Endometrial microvascular endothelial cells (primary cell): ENCODE data around the gene CRNKL1. TPM values are rescaled to one million over a fixed set of nuclear protein-coding genes. Genes with fewer than 3 reads are reported as not detected.
"Not testable (repeated sequence)": the region's sequence is repeated elsewhere in the genome, so short reads cannot be mapped to it uniquely, and the experiment has no call there.

ENCODE experiments used
- in situ Hi-C: cut with HindIII; loops from 2 replicates; pipeline ENCODE4 v1.10.0; 2017; ENCODE audit warnings: low sequenced_read_pairs, low pct_unique_long_range_greater_than_20kb; ENCODE audit errors: inconsistent ontology term
- total RNA-seq: library from RNA; depleted of rRNA; stranded (reverse); fragments of >200 nt; gene quantifications from one replicate; pipeline ENCODE4 v1.2.3, GENCODE V29; 2015; ENCODE audit errors: inconsistent ontology term

Gene CRNKL1
- total RNA-seq, 1 donor from 2014 or later: 13.3 TPM

DNA sequence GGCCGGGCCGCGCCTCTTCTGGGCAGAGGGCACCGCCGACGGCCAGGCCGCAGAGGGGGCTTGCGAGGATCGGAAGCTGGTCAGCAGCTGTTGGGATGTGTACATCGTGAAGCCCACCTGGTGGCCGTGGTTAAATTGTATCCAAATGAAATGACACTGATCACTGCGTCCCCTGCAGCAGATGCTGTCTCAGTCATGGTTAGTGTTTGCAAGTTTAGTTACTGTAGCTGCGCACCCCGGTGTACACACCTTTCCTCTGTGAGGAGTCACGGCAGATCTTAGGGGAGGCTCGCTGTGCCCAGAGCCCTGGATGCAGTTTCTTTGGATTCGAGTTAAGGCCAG is 34.5 kb downstream of the CRNKL1 start:
- in situ Hi-C loops: no loop called here

DNA sequence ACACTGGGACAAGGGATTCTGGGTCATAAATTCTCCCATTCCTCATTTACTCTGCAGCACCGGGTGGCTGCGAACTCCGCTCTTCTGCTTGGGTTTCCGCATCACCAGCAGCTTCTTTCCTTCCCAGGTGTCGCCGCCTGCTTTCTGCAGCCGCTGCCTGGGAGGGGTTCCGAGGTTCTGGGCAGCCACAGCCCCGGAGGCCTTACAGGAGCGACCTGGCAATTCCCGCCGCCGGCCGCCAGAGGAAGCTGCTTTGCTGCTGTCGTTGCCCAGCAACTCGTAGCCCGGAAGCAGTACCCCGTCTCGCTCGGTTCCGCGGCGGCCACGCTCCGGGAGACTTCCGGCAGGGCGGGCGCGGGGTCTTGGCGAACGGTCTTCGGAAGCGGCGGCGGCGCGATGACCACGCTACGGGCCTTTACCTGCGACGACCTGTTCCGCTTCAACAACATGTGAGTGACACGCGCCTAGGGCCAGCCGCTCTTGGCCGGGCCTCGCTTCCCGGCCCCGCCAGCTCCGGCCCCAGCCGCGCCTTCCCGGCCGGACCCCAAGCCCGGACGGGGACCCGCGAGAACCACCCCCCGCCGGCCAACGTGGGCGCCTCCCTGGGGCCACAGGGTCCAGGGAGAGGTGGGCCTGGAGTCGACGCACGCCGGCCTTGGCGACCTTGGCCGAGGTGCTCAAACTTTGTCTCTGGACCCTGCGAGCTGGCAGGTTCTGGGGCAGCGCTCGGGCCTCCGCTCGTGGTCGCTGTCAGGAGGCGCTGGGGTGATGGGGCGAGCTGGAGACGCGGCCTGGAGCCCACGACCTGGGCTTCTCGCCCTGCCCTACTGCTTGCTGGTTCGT is 35.0 kb downstream of the CRNKL1 start, which contains the start of gene NAA20:
NAA20 (plus strand) TSS at position 362 of the 843 bp plus-strand sequence; CDS start at position 397, 35 bp downstream.
- in situ Hi-C loops: no loop called here

DNA sequence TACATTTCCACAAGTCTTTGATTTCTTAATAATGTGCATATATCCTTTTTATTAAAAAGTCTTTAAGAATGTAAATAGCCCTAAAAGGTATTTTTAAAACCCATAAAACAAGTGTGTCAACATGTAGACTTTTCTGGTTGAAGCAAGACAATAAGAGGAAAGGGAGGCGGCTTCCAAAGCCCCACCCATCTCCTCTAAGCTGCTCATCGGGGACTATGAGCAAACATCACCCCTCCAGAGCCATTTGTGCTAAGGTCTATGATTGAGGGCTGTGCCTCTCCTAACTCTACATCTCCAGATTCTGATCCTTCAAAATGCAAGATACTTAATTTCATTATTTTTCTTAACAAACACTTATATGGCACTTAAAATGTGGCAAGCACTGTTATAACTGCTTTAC is 37.6 kb downstream of the CRNKL1 start:
- in situ Hi-C loops: no loop called here

DNA sequence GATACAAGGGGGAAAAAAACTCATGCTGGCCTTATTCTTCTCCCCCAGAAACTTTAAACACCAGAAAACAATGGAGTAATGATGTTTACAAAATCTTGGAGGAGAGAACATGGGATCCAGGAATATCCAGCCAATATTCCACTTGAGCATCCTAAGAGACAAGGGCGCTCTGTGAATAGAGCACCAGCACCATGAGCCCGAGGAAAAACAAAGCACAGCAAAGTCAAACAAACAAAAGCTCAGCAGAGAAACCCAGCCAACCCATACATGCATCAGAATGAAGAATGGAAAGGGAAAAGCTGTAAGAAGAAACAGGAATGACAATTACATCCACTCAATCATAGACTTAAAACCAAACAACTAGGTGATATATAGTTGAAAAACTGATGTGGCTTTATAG is 39.7 kb downstream of the CRNKL1 start:
- in situ Hi-C loops: no loop called here

DNA sequence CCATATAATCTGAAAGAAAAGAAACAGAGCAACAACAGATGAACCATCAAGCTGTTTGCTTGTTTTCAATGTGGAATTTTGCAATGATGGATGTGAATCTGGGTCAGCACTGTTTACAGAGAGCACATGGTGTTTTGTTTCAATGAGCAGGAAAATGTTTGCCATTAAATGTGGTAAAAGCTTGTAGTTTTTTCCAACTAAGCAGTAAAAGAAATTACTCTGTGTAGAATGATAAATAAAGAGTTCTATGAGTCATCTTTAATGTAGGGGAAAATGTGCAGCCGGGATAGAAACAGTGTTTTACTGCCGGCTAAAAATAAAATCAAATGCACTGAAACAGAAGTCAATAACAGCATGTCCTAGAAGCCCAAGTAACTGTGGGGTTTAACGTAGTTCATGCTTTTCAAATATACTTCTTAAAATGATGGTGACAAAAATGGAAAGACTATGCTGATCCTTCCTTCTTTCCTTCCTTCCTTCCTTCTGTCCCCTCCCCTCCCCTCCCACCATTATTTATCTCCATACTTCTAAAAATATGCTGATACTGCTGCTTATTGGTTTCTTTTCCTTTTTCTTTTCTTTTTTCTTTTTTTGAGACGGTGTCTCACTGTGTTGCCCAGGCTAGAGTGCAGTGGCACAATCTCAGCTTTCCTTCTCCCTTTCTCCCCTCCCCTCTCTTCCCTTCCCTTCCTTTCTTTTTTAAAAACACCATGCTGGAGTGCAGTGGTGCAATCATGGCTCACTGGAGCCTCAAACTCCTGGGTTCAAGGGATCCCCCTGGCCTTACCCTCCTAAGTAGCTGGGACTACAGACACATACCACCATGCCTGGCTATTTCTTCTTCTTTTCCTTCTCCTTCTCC is 41.4 kb downstream of the CRNKL1 start:
- in situ Hi-C loops: no loop called here

DNA sequence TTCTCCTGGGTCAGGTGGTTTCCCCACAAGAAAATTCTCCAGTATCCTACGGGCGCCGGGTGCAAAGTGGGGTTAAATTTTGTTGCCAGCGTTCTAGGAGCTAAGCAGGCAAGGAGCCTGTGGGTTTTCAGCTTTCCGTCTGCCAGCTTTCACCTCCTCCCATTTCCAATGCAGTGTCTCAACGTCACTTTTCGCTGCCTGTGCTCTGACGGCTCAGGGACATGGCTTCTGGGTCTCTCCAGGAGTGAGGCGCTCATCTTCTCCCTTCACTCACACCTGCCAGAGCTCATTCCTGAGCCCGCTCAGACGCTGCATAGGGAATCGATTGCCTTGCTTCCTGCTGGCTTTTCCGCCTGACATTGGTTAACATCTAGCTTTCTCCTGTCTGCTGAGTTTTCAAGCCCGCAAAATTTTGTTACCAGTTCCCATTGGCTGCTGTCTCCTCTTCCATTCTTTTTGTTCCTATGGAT is 42.4 kb downstream of the CRNKL1 start:
- in situ Hi-C loops: no loop called here

DNA sequence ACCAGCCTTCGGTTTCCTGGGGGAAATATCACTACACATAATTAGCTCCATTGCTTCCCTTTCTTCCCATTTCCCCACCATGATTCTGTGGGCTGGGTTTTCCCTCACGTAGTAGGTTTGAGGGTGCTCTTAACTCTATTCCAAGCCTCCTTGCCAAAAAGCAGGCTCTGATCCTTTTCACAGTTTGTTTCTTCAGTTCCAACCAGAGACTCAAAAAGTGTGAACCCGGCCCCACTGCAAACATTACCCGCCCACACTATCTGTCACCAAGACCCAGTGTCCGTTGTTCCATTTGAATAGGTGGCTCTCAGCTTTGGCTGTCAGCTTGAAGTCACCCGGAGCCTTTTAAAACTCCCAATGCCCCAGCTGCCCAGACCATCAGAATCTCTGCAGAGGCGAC is 46.9 kb downstream of the CRNKL1 start:
- in situ Hi-C loops: no loop called here

DNA sequence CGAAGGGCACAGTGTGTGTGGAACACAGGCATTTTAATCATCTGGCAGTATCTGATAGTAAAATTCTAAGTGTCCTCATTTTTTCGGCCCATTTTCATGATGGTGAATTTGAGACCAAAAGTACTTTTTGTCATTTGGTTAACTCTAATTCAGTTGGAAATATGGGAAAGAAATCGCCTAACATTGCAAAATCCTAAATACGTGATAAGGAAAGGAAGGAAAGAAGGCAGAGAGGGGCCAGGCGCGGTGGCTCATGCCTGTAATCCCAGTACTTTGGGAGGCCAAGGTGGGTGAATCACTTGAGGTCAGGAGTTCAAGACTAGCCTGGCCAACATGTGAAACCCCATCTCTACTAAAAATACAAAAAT is 48.3 kb downstream of the CRNKL1 start:
- in situ Hi-C loops: not testable (repeated sequence)

DNA sequence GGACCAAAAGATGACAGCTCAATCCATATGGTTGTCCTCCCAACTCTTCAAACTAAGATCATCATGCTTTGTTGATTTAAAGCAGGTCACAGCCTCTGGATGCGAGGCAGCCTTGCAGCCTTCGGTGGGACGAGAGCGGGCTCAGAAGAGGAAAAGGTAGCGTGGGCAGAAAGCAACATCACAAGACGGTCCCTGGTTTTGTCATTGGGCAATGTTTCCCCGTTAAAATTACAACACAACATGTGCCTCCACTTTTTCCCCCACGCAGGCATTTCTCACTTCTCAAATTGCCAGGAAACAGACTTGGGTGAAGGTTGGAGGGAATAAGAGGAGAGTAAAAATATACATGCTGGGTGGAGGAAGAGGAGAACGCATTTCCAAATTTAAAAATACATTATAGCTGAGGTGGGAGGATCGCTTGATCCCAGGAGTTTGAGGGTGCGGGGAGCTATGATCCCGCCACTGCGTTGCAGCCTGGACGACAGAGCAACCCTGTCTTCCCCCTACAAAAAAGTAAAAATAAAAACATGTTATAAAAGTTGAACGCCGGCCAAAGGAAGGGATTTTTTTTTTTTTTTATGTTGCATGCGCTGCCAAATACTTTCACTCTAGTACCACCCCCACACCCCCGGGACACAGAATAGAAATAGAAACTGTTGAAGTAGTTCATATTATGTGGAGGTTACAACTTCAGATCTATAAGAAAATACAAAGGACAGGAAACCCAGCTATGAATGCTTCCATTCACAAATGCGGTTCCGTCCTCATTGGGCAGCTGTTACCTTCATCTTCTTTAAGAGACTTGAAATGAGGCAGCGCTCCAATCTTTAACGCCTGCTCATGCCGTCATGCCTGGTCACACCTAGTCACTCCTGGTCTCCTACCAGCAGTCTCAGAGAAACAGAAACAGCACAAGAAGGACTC is 49.0 kb downstream of the CRNKL1 start:
- in situ Hi-C loops: no loop called here

DNA sequence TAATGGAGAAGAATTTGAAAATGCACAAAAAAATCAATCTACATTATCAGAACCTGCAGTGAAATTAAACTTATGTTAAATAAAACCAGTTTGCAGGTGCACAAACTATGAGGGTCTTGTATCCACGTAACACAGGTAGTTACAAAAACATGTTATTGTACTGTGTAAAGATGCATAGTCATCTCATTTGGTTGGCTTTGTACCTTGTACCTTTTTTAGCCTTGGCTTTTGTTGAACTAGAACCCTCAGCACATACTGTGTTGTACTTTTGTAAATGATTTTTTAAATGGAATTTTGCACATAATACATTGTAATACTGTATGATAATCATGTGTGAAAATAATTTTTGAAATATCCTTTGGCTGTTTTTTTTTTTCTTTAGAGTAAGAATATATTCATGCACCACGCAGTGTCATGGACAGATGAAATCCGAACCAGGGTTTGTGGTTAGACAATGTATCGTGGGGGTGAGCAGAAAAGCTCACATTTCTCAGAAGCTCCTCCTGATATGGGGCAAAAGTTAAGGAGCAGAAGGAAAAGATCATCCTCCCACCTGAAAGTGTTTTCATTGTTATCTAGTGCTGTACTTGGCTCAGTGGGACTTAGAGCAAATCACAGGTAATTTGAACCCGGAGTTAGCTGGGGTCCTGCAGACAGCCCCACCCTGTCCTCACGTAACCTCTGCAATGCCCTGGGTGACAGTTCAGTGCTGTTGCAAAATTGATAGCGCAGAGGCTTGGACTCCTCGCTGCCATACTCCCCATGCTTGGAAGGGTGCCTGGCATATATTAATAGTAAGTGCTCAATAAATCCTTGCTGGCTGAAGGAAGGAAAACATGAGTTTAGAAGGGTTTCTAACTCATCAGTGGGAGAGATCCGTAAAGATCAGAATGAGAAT is 49.9 kb downstream of the CRNKL1 start:
- in situ Hi-C loops: no loop called here

DNA sequence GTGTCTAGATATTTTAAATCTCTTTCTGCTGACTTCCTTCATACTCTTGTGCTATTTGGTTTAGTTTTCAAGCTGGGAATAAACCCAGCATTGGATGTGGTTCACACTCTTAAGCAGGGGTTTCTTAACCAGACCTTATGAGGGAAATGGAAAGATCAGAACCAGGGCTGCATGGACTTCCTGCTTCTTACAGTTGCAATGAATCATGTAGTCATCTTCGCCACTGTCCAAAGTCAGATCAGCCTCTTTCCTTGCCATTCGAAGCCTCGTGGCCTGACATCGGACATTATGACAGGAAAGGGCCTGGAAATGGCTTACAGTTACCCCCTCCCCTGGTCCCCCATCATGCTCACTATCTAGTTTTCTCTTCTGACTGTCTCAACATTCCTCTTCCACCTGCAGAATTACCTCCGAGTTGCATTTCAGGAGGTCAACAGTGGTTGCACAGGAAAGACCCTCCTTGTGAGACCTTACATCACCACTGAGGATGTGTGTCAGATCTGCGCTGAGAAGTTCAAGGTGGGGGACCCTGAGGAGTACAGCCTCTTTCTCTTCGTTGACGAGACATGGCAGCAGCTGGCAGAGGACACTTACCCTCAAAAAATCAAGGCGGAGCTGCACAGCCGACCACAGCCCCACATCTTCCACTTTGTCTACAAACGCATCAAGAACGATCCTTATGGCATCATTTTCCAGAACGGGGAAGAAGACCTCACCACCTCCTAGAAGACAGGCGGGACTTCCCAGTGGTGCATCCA is 51.9 kb downstream of the CRNKL1 start:
- in situ Hi-C loops: no loop called here

DNA sequence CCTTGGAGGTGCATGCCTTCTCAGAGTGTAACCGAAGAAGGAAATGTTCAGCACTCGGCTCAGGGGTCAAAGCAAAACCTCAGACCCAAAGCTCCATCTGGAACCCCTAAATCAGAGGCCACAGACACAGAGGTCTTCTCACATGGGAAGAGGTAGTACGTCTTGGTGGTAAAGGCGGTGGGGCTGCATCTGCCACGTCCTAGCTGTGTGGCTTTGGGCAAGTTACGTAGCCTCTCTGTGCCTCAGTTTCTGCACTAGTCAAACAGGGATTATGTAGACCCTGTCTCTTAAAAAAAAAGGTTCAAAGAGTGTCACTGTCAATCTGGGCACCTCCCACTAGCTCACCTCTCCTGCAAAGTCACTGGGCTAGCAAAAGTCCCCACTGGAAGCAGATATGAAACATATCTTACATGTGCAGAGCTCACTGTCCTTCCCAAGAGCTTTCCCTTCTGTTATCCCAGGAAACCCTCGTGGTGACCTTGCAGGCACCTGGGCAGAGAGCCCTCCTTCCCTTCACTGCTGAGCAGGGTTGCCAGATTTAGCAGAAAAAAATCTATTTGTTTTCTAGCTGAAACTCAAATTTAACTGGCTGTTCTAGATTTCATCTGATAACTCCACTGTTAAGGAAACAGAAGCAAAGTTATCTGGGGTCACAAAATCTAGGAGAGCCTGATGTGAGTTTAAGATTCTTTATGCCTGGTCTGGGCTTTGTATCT is 53.1 kb downstream of the CRNKL1 start:
- in situ Hi-C loops: loop anchor here (10.0 to 25.0 kb wide), 2 partner anchors 56 to 112 kb away; partner anchors contain the start of genes CFAP61 and CRNKL1

DNA sequence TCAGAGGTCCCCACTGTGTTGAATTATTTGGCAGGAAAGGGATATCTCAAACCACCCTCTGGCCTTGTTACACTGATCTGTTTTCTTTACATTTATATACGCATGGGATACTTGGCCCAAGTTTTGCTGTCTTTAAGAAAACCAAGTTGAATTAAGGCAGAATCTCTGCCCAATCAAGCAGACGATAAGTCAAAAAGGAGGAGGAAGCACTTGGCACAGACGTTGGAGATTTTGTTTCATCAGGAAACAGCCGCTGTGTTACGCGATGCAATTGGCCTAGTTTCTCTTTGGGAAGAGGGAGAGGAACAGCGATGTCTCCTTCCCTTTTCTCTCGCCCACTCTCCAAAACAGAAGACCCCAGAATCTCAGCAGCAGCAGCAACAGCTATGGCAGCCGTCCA is 55.3 kb downstream of the CRNKL1 start:
- in situ Hi-C loops: loop anchor here (10.0 to 25.0 kb wide), 2 partner anchors 58 to 110 kb away; partner anchors contain the start of genes CFAP61 and CRNKL1

DNA sequence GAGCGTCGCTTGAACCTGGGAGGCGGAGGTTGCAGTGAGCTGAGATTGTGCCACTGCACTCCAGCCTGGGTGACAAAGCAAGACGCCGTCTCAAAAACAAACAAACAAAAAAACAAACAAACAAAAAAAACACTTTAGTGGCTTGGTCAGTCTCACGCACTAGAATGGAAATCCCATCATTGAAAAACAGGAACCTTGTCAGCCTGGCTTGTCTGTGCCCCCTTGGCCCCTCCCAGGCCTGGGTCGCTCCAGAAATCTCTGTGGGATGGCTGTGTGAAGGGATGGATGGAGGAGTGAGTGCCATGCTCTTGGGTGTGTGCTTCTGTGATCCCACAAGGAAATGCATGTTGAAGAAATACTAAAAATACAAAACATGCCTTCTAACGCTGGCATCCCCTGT is 56.0 kb downstream of the CRNKL1 start:
- in situ Hi-C loops: loop anchor here (10.0 to 25.0 kb wide), 2 partner anchors 59 to 109 kb away; partner anchors contain the start of genes CFAP61 and CRNKL1

DNA sequence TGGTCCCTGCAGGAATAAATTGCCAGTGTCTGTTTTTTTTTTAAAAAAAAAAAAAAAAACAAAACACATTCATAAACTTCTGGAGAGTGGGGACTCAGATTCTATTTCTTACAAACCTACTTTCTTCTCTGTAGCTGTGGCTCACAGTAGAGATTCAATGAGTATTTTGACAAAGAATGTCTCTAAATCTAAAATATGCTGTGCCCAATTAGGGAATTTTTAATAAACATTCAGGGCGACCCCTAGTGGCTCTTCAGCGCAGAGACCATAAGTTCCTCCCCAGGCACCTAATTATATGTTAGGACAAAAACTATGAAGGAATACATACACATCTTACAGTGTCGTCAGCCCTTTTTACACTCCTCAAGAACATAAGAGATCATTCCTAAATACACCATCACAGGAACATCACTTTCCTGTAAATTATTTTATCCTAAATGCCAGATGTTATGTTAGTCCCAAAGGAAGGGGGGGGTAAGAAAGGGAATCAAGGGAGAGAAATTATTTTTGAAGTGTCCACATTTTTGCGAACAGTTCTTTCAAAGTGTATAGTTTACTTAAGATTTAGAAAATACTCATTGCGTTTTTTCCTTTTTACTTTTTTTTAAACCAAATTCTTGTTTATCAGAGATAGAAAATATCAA is 56.9 kb downstream of the CRNKL1 start:
- in situ Hi-C loops: loop anchor here (10.0 to 25.0 kb wide), 2 partner anchors 59 to 108 kb away; partner anchors contain the start of genes CFAP61 and CRNKL1
